HG02759 (cell line): Measurements from ENCODE around the gene TNS3.

Source experiments
- ATAC-seq: cut with Tn5 transposase; IDR thresholded peaks from one replicate; pipeline ENCODE4 v1.9.1; 2021; ENCODE audit warnings: mild to moderate bottlenecking, moderate library complexity; ENCODE audit not compliant: unreplicated experiment

TNS3 gene

GRCh38 chr7:47336472-47337425 is 245.2 kb downstream of the TNS3 start:
- ATAC-seq = no peak

DNA sequence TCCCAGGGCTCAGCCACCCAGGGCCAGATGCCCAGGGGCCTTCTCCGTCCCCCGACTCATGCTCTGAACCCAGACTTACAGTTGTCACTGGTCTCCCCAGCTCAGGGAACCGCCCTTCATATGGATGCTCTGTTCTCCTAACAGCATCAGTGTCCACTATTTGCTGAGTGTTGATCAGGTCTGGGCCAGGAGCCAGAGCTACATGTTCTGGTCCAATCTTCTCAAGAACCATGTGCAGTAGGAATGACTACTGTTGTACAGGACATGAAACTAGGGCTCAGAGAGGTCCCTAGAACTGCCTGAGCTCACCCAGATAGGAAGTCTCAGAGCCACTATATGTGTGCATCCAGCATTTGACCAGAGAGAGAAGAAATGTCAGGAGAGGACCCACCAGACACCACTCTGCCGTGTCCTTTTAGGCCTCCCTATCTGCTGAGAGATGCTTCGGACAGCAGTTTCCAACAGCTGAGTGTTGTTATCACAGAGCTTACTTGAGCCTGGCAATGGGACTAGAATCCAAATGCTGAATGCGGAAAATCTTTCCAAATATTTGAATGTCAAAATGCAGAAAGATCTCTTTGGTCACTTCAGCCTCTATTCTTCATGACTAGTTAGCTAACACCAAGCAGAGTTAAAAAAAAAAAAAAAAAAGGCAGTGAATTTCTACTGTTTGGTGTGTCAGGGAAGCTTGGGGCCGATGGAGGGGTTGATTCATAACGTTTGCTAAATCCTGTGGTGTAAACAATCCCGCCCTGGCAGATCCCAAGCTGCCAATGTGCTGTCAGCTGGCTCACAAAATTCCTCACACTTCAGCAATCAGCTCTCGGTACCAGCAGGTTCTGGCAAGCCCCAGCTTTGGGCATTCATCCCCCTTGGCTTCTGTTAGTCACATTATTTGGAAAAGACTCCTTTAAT is 246.1 kb downstream of the TNS3 start:
- ATAC-seq = no peak

DNA sequence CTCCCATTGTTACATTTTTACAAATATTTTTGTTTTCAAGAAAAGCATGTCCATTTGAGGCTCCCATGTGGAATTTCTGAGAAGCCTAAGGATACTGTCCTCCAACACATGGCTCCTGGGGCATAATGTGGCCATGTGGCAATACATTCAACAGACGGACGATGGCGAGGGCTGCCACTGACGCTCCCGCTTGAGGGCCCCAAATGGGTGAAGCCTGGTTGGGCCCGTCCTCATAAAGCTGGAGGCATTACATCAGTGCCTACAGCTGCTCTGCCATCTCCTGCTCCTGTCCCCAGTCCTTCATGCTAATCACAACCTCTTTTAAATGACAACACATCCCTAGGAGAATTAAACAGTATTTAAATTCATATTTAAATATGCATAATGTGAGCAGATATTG is 246.8 kb downstream of the TNS3 start:
- no peak for ATAC-seq

DNA sequence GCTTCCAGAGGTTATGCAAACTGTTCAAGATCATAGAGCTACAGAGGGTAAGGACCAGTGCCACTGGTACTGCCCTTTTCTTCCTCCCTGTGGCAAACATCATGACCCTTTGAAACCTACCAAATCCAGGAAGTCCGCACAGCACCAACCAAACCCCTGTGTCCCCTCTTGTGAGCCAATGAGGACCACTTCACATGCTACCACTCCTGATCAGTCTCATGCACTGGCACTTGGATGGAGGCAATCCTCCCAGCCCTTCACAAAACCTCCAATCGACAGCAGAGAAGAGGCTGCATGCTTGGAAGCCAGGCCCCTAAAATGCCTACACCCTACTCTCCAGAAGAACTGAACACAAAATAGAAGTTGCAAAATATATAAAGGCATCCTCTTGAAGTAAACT is 248.0 kb downstream of the TNS3 start:
- no peak for ATAC-seq

- no peak for ATAC-seq
Measured at GRCh38 chr7:47333554-47333887, 248.4 kb downstream of the TNS3 start.

GRCh38 chr7:47332681-47333553 is 249.0 kb downstream of the TNS3 start:
- ATAC-seq = no peak

- ATAC-seq = no peak
Measured at GRCh38 chr7:47332213-47332612, 249.7 kb downstream of the TNS3 start.

- no peak for ATAC-seq
Measured at GRCh38 chr7:47331179-47331565, 250.7 kb downstream of the TNS3 start.

- no peak for ATAC-seq
Measured at GRCh38 chr7:47330561-47331178, 251.2 kb downstream of the TNS3 start.

GRCh38 chr7:47330026-47330425 is 251.9 kb downstream of the TNS3 start:
- ATAC-seq = no peak

DNA sequence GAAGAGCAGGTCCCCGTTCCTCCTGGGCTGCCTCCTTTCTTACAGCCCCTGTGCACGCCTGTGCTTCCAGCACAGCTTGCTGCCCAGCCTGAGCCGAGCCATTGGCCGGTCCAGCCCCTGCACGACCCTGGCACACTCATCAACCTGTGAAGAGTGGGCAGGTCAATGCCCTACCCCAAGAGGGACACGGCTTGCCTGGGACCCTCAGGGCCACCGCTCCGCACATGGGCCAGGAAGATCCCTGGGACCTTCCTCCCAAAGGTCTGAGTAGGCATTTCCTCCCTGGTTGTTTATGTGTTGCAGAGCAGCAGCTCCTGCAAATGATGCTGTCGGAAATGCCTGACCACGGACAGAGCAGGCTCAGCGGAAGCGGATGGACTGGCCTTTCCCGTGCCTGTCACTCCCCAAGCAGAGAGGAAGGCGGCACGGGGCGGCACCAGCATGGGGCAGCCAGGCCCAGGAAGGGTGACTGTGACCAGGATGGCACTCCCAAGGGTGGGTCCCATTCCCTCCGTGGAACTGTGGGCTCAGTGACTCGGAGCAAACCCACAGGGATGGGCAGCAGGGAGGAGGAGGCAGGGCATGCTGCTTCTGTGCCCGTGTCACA is 252.5 kb downstream of the TNS3 start:
- no peak for ATAC-seq

DNA sequence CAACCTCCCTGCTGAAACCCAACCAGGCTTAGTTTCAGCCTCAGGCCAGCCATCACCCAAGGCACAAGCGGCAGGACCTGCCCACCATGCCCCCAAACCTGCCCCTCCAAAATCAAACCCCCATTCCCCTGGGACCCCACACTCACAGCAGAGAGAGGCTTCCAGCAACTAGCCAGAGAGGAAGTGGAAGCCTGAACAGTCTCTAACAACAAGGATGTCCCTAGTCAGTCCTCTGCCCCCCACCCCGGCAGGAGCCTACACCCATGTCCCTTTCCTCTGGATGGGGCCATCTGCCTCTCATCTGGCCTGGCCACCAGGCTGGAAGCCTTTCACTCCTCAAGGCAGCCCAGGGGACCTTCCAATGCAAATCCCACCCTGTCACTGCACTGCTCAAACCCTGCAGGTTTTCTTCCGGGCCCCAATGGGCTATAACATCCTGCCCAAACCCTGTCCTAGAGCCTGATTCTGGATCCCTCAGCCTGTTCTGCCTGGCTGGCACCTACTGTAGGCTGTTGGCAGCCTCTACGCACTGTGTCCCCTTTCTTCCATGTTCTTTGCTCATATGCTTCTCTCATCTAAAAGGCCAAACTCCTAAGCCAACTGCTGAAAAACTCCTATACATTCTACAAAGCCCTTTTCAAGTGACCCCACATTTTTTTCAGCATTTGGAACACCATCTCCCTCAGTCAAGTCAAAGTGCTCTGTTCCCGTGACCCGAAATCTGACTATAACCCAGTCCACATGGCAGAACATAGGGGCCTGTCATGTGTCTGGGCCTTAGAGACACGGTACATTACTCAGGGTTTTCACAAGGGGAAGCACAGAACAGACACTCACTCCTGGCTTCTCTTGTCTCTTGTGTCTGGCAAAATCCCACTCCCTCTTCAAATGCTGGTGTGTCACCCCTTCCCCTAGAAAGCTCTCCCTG is 253.3 kb downstream of the TNS3 start:
- ATAC-seq = no peak

DNA sequence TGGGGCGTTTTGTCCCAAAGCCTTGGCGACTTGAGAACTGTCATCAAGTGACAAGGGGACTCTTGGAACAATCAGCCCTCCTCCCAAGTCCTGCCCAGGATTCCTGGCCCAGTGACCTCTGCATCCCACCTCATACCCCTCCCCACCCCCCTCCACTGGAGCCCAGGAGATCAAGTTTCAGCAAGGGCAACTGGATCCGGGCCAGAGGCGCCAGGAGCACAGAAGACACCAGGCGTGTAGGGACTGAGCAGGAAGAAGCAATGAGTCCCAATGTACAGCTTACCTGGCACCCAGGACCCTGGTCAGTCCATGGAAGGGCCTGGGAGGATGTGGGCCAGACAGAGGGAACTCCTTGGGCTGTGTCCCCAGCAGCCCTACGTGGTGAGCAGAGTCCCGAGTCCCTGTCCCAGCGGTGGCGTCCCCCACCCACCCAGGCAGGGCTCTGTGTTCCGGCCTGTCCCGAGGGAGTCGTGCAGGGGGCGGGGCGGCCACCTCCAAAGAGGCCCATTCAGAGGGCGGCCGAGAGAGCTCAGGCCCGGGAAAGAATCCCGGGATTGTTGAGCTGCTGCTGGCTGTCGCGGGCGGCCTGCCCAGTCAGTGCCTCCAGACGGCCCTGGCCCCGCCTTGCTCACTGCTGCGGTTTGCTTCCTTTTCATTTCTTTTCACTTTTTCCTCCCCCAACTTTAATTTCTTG is 254.1 kb downstream of the TNS3 start:
- ATAC-seq = no peak

- no peak for ATAC-seq
Measured at GRCh38 chr7:47327346-47327697, 254.6 kb downstream of the TNS3 start.

- no peak for ATAC-seq
Measured at GRCh38 chr7:47326808-47327207, 255.1 kb downstream of the TNS3 start.

- no peak for ATAC-seq
Measured at GRCh38 chr7:47326220-47326619, 255.7 kb downstream of the TNS3 start.

- ATAC-seq = no peak
Measured at GRCh38 chr7:47325337-47325736, 256.6 kb downstream of the TNS3 start.

GRCh38 chr7:47323904-47324303 is 258.0 kb downstream of the TNS3 start:
- ATAC-seq = no peak
